Measurements from ENCODE around the gene RBM12.
"Not testable (repeated sequence)": the region's sequence is repeated elsewhere in the genome, so short reads cannot be mapped to it uniquely, and the experiment has no call there.

The RBM12 gene

GRCh38 chr20:35664466-35665206, at the start of gene RBM12, which contains the start of gene CPNE1:
RBM12 (minus strand) TSS chr20:35664900; CDS start chr20:35655322, 9,578 bp downstream.
CPNE1 (minus strand) TSS chr20:35664900; CDS start chr20:35632923, 31,977 bp downstream.
- peak; percentile 82 for DNase-seq (ENCODE audit: low read depth)

- DNase-seq (ENCODE audit: low read depth): no peak
These were observed 49.4 kb upstream of the RBM12 start for GRCh38 chr20:35714127-35714526.

- not testable (repeated sequence) for DNase-seq (ENCODE audit: low read depth)
These were observed 48.4 kb upstream of the RBM12 start for GRCh38 chr20:35713120-35713519.

- DNase-seq (ENCODE audit: low read depth): no peak
These were observed 47.0 kb upstream of the RBM12 start for GRCh38 chr20:35711588-35712209.

- no peak for DNase-seq (ENCODE audit: low read depth)
These were observed 46.3 kb upstream of the RBM12 start for GRCh38 chr20:35710884-35711587.

GRCh38 chr20:35710039-35710438, 45.3 kb upstream of the RBM12 start:
- DNase-seq (ENCODE audit: low read depth): no peak

GRCh38 chr20:35709259-35709658, 44.6 kb upstream of the RBM12 start:
- DNase-seq (ENCODE audit: low read depth): no peak

- no peak for DNase-seq (ENCODE audit: low read depth)
These were observed 43.8 kb upstream of the RBM12 start for GRCh38 chr20:35708502-35708901.

GRCh38 chr20:35706591-35707529, 42.2 kb upstream of the RBM12 start:
- DNase-seq (ENCODE audit: low read depth): not testable (repeated sequence)

- not testable (repeated sequence) for DNase-seq (ENCODE audit: low read depth)
These were observed 41.2 kb upstream of the RBM12 start for GRCh38 chr20:35705894-35706293.

- no peak for DNase-seq (ENCODE audit: low read depth)
These were observed 40.0 kb upstream of the RBM12 start for GRCh38 chr20:35704514-35705261.

- no peak for DNase-seq (ENCODE audit: low read depth)
These were observed 38.4 kb upstream of the RBM12 start for GRCh38 chr20:35702824-35703695.

- DNase-seq (ENCODE audit: low read depth): no peak
These were observed 37.5 kb upstream of the RBM12 start for GRCh38 chr20:35702051-35702823.

- DNase-seq (ENCODE audit: low read depth): no peak
These were observed 36.0 kb upstream of the RBM12 start for GRCh38 chr20:35700625-35701148.

GRCh38 chr20:35699957-35700624, 35.4 kb upstream of the RBM12 start:
- no peak for DNase-seq (ENCODE audit: low read depth)

GRCh38 chr20:35699127-35699956, 34.6 kb upstream of the RBM12 start, which contains the start of the genes NFS1 and ROMO1:
NFS1 (minus strand) TSS chr20:35699352; CDS start chr20:35699288, 64 bp downstream.
ROMO1 (plus strand) TSS chr20:35699405; CDS start chr20:35699633, 228 bp downstream.
- peak; percentile 69 for DNase-seq (ENCODE audit: low read depth)

All from stimulated activated CD8-positive, alpha-beta memory T cell treated with anti-CD3 and anti-CD28 coated beads, Interleukin-7, amount 100 ng/mL, for 24 hours (primary cell).